Left renal pelvis (tissue), 4 donors: Measurements from ENCODE around the gene FAM50B. TPM values are rescaled to one million over a fixed set of nuclear protein-coding genes. Genes with fewer than 3 reads are reported as not detected.

Source experiments
- DNase-seq, 4 donors: peaks; one replicate each; pipeline ENCODE4 v3.0.0-alpha.2; 2013; ENCODE audit warnings: low read depth in 4 of 4, low spot score in 3 of 4
- polyA plus RNA-seq, 4 donors: library from polyadenylated mRNA; unstranded; fragments of 120-200 nt; gene quantifications; one replicate each; pipeline ENCODE4 v1.2.1, GENCODE V29; 2013; ENCODE audit not compliant: insufficient read length in 4 of 4

Gene FAM50B
- polyA plus RNA-seq, 4 donors: 7.2 to 12.4 (median 11.3) TPM

DNA sequence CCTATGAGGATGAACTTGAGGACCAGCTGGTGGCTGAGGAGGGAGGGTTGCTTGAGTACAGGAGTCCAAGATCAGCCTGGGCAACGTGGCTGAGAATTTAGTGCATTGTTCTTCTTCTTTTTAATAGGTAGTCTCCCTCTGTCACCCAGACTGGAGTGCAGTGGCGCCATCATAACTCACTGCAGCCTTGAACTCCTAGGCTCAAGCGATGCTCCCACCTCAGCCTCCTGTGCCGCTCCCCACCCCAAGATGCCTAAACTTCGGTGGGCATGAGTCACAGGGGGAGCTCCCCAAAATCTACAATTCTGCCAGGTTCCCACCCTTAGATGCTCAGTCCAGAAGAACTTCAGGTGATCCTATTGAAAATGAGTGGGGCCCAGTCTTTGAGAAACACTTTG is 21.4 kb downstream of the FAM50B start:
- no peak for DNase-seq

DNA sequence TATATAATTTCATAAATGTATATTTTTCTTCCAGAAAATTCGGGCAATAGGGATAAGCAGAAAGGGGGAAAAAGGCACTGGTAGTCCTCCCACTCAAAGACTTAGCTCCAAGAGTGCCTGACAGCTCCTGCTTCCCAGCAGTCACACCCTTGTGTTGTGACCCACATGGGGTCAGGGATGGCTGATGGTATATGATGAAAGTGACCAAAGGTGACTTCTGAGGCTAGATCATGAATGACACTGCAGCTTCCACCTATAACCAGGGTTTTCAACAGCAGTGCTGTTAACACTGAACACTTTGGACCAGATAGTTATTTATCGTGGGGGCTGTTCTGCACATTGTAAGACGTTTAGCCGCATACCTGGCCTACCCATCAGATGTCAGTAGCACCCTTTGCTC is 22.3 kb downstream of the FAM50B start:
- DNase-seq: no peak

DNA sequence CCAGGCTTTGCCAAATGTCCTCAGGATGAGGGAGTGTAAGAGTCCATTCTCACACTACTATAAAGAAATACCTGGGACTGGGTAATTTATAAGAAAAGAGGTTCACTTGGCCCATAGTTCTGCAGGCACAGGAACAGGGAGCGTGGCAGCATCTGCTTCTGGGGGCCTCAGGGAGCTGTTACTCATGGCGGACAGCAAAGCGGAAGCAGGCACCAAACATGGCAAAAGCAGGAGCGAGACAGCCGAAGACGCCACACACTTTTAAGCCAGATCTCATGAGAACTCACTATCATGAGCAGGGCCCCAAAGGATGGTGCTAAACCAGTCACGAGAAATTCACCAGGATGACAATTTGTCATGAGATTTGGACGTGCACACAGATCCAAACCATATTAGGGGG is 22.8 kb downstream of the FAM50B start:
- no peak for DNase-seq

DNA sequence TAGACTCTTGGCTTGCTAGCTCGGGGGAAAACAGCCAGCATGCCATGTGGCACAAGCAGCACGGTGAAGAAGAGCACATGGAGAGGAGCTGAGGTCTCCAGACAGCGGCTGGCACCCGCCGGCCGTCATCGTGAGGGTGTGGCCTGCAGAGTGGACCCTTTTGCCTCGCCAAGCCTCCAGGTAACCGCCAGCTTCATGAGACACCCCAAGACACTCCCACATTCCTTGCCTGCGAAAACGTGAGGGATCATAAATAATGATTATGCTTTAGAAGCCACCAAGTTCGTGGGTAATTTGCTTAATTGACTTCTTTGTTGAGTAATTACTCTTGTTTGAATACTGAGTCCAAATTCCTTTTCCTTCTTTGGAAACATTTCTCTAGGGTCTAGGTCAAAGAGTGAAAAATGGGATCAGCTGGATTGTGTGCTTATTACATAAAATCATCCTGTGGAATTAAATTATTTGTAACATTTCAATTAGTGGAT is 23.2 kb downstream of the FAM50B start:
- no peak for DNase-seq

DNA sequence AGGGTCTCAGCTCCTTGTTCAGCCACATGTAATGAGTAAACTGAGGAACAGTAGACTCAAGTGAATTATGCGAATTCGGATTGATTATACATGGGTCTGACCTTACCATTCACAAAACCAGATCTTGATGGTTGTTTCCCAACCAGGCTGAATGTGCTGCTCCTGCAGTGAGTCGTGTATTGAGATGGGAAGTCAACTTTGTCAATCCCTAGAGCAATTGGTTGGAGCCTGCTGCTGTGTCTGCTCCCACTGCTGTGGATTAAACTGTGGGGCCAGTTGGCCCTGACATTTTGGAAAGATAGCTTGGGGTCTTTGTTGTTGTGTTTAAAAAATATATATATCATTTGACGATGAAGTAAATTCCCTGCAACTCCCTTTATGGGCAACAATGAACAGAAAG is 23.9 kb downstream of the FAM50B start:
- DNase-seq: no peak

DNA sequence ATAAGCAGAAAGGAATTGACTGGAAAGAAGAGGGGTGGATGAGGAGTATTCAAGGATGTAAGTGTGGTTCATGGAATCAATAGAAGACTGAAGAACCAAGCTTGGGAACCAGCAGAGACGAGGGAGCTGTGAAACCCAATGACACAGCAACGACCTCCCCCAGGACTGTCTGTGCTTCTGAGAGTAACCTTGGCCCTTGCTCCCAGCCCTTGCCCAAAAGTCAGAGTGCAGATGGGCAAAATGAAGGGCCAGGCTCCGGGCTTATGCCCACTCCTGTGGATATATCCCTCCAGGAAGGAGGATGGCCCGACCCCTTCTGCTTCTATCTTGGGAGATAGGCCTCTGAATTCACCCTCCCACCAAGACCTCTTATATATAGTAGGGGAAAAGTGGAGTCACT is 24.9 kb downstream of the FAM50B start:
- DNase-seq: no peak

DNA sequence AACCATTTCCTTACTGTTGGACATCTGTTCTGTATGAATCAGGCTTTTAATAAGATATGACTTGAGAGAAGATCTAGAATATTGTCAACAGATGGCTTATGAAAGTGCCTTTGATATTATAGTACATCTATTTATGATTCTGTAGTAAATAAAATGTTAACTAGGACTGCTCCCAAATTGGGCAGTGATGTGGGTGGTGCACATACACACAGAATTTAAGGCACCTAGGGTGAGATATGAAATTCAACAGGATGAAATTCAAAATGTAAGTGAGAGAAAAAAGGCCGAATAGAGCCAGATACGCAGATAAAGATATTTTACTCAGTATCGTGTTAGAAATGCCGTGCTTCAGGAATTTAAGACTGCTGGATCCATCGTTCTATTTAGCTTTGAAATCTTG is 26.3 kb downstream of the FAM50B start:
- no peak for DNase-seq

DNA sequence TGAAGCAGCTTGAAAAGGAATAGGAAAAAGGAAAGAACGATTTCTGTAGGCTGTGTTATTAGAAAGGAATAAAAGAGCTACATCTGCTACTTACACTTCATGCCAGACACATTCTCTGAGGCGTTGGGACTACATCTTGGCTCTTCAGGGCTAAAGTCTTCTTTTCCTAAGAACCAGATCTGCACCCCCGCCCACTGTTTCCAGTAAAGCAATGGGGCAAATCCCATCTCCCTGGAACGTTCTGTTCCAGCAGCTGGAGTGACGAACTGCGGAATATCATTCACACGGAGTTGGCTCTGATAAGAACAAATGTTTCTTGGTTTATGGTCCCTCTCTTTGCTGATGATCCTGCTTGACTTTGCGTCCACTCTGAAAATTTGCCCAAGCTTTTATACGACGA is 26.9 kb downstream of the FAM50B start:
- no peak for DNase-seq

DNA sequence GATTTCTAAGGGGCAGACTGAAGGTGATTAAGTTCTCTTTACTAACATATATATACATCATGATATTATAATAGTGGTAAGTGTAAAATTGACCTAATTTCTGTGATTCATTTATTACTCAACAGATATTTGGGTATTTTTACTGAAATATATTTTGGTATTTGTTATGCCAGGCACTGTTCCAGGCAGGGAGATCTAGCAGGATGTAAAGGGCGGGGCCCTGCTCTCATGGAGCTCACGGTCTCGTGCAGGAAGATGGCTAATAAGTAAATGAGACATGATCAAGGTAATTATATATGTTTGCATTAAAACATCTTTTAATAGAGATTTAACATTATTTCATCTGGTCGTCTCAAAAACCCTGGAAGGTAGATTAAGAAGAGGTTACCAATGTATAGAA is 27.7 kb downstream of the FAM50B start:
- no peak for DNase-seq

DNA sequence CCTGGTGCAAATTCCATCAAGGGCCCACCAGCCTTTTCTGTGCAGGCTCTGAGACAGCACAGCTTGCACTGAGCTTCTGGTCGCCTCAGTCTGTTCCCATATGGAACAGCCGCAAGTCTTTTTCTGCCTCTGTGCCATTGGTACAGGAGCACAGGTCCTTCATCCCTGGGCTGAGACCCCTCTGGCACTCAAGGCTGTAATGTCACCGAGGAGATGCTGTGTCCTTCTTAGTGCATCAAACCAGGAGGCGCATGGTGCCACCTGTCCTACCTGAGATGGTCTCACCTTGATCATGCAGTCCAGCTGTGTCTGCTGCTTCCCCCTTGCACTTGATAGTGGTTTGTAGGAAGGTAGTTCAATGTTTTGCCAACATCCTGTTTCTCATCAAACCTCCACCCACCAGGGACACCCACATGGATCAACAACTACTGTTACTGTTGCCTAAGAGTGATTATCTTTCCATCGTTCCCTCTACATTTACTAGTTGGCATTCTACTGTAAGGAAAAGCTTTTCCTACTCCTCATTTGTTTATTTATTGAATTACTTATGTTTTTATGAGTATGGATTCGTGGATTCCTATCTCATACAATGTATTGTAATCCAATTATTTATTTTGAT is 29.0 kb downstream of the FAM50B start:
- DNase-seq: no peak

DNA sequence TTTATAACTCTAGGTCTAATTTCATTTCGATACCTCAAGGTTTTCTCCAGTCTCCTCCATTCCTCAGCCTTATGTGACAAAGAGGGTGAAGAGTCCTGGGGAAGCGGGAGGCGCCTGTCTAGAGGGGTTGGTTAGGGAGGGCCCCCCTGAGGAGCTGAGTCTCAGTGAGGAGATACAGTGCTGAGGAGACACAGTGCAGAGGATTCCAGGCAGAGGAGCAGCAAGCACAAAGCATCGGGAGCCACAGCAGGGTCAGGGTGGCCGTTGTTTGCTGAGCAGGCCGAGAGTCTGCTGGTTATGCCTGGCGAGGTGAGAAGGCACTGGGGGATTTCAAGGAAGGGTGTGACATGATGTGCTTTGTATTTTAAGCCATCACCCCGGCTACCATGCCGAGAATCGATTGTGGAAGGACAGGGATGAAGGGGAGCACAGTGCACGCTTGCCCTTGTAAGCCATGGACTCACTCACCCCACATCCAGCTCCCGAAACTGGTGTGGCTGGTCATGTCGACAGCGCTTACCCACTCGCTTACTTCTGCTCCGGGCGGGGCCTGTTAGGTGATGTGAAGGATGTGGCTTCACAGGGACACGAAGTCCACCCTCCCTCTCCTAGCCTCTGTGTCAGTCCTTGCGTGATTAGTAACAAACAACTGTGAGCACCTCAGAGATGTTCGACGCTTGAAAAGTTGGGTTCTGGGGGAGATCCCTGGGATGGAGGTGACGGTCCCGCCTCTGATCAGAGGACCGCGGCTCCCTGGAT is 30.2 kb downstream of the FAM50B start:
- no peak for DNase-seq

DNA sequence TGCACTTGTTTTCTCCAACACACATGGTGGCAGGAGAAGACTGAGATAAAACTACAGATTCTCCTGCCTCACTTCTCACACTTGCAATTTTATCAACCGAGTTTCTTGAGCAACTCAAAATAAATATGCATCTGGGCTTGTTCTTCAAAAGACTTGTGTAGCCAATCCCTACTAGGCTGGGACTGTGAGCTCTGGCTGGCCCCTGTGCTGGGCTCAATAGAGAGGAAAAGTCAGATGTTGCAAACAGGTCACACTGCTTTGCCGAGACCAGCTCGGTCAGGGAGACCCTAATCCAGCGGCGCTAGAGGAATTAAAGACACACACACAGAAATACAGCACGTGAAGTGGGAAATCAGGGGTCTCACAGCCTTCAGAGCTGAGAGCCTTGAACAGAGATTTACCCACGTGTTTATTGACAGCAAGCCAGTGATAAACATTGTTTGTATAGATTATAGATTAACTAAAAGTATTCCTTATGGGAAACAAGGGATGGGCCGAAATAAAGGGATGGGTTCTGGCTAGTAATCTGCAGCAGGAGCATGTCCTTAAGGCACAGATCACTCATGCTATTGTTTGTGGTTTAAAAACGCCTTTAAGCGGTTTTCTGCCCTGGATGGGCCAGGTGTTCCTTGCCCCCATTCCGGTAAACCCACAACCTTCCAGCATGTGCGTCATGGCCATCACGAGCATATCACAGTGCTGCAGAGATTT is 32.7 kb downstream of the FAM50B start:
- DNase-seq: no peak

DNA sequence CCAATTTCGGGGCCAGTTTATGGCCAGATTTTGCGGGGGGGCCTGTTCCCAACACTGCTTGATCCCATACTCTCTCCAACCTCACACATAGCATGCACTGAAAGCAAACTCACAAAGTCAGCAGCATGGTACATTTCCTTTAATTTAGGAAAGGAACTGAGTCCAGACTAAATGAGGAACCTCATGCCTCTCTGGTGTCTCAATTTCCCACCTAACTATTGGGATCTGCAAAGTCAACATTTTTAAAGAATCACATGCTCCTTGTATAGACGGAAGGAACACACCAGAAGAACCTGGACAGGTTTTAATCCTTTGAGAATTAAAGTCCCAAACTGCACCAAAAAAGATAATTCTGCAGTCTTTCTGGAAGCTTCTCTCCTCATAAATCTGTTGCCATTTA is 33.3 kb downstream of the FAM50B start:
- DNase-seq: no peak

DNA sequence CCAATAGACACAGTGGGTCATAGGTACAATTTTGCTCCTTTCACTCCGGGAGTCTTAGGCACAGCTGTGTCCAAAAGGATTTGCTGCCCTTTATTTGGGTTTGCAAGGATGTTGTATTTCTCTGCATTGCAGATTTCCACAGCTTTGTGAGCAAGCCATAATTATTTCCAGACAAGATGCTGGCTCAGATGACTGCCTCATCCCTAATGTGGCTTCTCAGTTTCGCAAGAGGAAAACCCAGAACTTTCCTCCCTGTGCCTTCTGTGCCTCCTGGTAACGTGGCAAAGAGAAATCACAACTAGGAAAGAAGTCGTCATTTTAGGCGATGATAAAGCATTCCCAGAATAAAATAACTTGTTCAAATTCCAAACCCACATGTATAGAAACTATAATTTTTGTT is 33.7 kb downstream of the FAM50B start:
- DNase-seq: no peak

DNA sequence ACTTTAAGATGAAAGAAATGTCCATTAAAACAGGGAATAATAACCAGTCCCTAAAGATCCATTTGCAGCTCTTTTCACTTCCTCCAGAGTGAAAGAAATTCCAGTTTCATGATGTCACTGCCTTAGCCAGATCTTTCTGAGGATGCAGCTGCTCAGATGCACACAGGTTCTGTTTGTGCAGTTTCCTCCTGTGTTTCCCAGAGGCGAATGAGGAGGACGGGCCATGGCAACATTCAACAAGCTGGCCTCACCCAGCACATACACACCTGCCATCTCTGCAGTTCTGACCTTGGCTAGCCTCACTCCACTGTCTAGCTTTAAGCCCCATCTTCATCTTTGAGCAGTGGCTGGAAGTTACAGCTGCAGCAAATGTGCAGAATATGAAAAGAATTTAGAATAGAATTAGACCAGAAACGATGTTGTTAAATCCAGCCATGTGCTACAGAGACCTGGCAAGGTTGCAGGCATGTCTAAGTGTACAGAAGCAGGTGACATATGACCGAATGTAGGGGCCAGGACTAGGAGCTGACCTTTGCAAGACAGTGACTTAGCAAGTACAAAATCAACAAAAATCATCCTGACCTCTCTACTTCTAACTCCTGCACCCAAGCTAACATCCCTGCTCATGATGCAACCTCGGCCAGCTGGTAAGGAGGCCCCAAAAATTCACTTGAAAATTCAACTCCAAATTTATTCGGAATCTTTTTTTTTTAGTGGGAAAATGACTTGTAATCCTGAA is 35.0 kb downstream of the FAM50B start:
- DNase-seq: peak in 1 of 4 donors; percentile 35

DNA sequence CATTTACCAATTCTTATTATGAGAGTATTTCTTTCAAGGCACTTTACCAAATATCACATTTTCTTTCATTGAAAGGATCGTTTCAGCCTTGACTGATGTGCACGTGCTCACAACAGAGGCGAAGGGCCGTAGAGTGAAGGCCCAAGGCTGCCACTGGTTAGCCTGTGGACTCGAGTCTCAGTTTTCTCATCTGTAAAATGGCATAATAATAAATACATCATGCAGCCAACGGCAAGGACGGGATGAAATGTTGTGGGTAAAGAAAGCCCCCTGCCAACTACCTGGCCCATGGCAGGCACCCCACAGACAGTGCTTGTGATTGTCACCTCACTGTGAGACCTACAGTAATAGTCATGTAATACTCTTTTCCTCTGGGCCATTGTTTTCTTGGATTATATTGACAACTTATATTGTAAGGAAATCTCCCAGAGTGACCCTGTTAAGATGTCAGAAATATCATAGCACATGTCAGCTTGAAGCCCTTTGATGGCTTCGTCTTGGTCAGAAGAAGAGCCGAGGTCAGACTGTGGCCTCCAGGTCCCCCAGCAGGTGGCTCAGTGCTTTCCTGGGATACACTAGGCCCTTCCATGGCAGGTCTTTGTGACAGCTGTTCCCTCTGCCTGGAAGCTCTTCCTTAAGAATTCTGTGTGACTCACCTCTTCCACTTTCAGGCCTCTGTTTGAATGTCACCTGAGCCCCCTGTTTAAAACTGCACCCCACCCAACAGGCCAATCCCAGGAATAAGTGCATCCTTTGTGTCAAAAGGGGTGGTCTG is 36.3 kb downstream of the FAM50B start:
- no peak for DNase-seq

DNA sequence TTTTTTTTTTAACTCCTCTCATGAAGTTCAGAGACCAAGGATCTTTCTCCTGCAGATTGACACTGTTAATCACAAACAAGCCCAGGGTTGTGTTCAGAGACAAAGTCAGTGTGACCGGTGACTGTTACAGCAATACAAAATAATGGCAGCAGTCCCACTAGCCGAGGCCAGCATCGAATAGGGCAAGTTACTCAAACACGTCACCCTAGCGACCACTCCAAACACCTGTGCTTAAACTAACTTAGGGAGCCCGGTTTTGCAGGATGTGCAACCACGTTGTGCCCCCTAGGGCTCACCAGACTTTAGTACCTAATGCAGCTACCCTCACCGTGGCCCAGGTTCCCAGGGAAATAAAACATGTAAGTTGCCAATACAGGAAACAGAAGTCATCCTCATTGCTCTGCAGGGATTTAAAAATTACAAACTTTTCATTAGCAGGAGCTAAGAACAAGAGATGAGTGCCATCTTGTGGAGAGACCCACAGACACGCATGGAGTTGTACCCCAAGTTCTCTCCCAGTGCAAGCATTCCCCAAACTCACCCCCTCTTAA is 38.1 kb downstream of the FAM50B start:
- DNase-seq: no peak

DNA sequence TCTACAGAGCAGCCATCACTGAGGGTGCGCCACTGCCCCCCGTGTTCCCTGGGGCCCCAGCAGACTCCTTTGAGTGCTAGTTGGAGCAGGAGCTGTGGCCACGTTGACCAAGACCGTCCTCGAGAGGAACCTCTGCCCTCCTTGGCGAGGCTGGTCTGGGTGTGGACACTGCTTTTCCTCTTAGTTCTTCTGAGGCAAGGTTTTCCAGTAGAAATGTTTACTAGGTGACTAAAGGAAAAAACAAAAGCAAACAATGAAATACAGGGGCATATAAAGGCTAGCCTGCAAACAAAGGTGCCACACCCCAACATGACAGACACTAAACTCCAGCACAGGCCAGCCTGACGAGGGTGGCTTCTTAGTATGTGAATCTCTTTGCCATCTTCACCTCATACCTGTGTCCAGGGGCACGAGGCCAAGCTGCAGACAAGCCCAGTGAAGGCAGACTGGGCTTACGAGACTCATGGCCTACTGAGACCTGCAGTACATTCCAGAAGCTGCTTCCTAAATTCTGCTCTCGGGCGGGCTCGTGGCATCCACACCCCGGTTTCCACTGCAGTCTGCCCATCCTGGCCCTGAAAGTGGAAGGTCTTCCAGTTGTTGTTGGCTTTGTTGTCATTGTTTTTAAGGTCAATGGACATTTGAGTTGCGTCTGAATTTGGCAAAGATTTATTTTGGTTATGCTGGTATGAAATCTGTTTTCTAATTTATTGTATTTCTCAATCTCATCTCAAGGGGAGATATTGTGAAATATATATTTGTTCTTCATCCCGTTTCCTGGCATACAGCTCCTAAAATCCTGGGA is 39.2 kb downstream of the FAM50B start:
- DNase-seq: no peak

DNA sequence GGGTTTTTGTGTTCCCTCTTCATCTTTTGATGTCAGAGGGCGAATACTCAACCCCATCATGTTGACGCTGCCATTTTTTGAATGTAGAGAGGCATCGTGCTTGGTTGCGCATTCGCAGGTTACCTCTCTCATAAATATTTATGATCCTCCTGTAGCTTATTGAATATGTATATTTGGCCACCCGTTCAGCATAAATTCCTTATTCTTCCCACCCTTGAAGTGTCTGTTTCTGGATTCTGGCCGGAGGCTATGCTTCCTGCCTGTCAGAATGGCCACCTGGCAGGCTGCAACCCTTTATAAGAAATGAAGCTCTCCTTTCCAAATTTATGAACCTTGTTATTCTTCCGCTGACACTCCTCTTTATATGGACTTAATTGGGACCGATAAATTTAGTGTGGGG is 40.9 kb downstream of the FAM50B start:
- no peak for DNase-seq
